ENCODE results near the gene CD47.

DNA sequence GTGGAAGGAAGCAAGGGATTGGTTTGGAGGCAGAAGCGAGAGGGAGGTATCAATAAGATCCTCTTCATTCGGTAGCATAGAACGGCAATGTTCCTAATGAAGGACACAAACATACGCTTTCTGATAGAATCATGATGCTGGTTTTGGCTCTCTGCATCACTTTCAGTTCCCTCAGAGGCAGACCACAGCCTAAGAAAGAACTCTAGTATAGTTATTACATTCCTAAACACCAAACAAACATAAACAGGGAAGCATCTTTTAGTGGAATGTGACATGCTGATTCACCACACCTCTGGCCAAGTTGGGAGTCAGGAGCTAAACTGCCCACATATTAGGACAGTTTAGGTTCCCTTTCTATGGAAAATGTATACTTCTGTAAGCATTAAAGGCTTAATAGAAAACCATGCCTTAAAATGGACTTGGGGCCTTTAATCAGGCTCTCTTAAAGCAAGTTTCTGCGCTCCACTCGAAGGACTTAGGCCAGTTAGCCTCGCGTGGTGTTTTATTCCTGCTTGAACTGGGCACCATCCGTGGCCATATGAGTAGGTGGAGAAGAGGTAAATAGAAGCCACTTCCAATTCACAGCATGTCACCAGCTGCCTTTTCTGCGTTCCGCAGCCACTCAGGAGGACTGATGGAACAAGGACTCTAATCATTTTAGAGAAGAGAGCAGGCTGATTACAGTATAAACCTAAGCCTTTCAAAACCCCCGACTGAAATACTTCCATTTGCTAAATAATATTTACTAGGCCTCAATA, 53.7 kb downstream of the CD47 start:
- TF ChIP-seq, protein P1, sequence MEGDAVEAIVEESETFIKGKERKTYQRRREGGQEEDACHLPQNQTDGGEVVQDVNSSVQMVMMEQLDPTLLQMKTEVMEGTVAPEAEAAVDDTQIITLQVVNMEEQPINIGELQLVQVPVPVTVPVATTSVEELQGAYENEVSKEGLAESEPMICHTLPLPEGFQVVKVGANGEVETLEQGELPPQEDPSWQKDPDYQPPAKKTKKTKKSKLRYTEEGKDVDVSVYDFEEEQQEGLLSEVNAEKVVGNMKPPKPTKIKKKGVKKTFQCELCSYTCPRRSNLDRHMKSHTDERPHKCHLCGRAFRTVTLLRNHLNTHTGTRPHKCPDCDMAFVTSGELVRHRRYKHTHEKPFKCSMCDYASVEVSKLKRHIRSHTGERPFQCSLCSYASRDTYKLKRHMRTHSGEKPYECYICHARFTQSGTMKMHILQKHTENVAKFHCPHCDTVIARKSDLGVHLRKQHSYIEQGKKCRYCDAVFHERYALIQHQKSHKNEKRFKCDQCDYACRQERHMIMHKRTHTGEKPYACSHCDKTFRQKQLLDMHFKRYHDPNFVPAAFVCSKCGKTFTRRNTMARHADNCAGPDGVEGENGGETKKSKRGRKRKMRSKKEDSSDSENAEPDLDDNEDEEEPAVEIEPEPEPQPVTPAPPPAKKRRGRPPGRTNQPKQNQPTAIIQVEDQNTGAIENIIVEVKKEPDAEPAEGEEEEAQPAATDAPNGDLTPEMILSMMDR (IDR thresholded peaks at IDR 0.05): no peak
- no peak for TF ChIP-seq RXRA (IDR thresholded peaks at IDR 0.05; ENCODE audit: borderline replicate concordance, low read depth)
- no peak for TF ChIP-seq USF2 (IDR thresholded peaks at IDR 0.05; ENCODE audit: borderline replicate concordance, low read depth, low read length)

Measured in SK-N-SH (cell line).